MCF 10A (cell line): ENCODE results near the gene IFT27. TPM values are rescaled to one million over a fixed set of nuclear protein-coding genes. Genes with fewer than 3 reads are reported as not detected.

Experiments used
- BruUV-seq: library from RNA; stranded (reverse); fragments of 400-500 nt; replicated peaks from 2 replicates; lab custom pipeline; 2021; lab: Mats Ljungman, UMichigan
- CTCF ChIA-PET: fragments of 300-600 bp; sonication (Branson Sonifier 250); formaldehyde crosslinking; extraction: SDS; loops from one replicate; lab custom pipeline; 2021; ENCODE audit warnings: antibody characterized with exemption, inconsistent platforms; lab: Yijun Ruan, JAX
- POLR2A ChIA-PET: fragments of 300-600, 350-650 bp; sonication (Branson Sonifier 250); formaldehyde crosslinking; extraction: SDS; loops from one replicate; lab custom pipeline; 2020; ENCODE audit warnings: antibody characterized with exemption, inconsistent platforms; lab: Yijun Ruan, JAX
- DNase-seq: peaks from one replicate; pipeline ENCODE4 v3.0.0-alpha.2; 2018; ENCODE audit not compliant: unreplicated experiment
- H3K27ac Mint-ChIP-seq: one replicate; pipeline ENCODE4 v1.8.0; 2022; ENCODE audit warnings: mild to moderate bottlenecking, low read depth, mixed read lengths; ENCODE audit not compliant: unreplicated experiment
- H3K27me3 Mint-ChIP-seq: one replicate; pipeline ENCODE4 v1.8.0; 2022; ENCODE audit warnings: mixed read lengths; ENCODE audit not compliant: insufficient read depth, unreplicated experiment
- H3K36me3 Mint-ChIP-seq: one replicate; pipeline ENCODE4 v1.8.0; 2022; ENCODE audit warnings: mild to moderate bottlenecking, moderate library complexity, mixed read lengths; ENCODE audit not compliant: insufficient read depth, unreplicated experiment
- H3K4me1 Mint-ChIP-seq: one replicate; pipeline ENCODE4 v1.8.0; 2022; ENCODE audit warnings: mixed read lengths; ENCODE audit not compliant: insufficient read depth, unreplicated experiment
- H3K4me3 Mint-ChIP-seq: one replicate; pipeline ENCODE4 v1.8.0; 2022; ENCODE audit warnings: mild to moderate bottlenecking, moderate library complexity, mixed read lengths; ENCODE audit not compliant: unreplicated experiment
- H3K9me3 Mint-ChIP-seq: one replicate; pipeline ENCODE4 v1.8.0; 2022; ENCODE audit warnings: mixed read lengths; ENCODE audit not compliant: unreplicated experiment
- CTCF ChIP-seq: fragments of 200-600 bp; IDR thresholded peaks from one replicate; pipeline ENCODE4 v1.8.0; 2022; ENCODE audit warnings: antibody characterized with exemption, mild to moderate bottlenecking; ENCODE audit not compliant: unreplicated experiment
- intact Hi-C: fragments of 100-400 bp; cut with micrococcal nuclease; formaldehyde crosslinking; loops from 2 replicates; pipeline ENCODE4 v1.14.1; 2022
- total RNA-seq: library from RNA; stranded (reverse); gene quantifications from 2 replicates; pipeline ENCODE4 v1.2.3, GENCODE V29; 2022

The IFT27 gene
- total RNA-seq, 1 experiment from 2014 or later, result 17.6 TPM

DNA sequence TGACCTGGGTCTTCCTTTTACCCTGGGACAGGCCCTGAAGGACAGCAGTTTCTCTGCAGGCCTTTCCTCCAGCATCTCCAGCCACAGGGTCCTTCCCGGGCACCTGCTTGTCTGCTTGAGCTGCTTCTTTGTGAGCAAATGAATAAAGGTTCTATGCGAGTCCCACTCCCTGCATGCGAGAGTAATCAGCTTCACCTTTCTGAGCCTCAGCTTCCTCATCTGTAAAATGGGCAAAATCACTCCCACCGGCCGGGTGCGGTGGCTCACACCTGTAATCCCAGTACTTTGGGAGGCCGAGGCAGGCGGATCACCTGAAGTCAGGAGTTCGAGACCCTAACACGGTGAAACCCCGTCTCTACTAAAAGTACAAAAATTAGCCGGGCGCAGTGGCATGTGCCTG, 31.1 kb downstream of the IFT27 start:
- H3K9me3 Mint-ChIP-seq, result no peaks in the 10 kb centered on the region
- intact Hi-C loops, result no loop called here

GRCh38 chr22:36744413-36744765, 31.5 kb downstream of the IFT27 start:
- H3K4me3 Mint-ChIP-seq, result no peak overlapping the region
- ChIA-PET CTCF (interaction anchor here (0.5 to 5.8 kb wide), 7 partner anchors 9 to 880 kb away, joined by 3 to 46 read pairs (median 3); no protein-coding TSS in a partner anchor), POLR2A (interaction anchor here (0.7 to 1.9 kb wide), 5 partner anchors 9 to 32 kb away, joined by 3 to 10 read pairs (median 4); partner anchors contain the start of gene IFT27)
- no peak for DNase-seq
- intact Hi-C loops, result no loop called here
- BruUV-seq, result no TSS peak
- no peak overlapping the region for H3K27ac Mint-ChIP-seq
- TF ChIP-seq CTCF, result no peak
- peaks cover 5% of the 10 kb centered on the region for H3K4me1 Mint-ChIP-seq
- no peaks in the 10 kb centered on the region for H3K9me3 Mint-ChIP-seq
- H3K36me3 Mint-ChIP-seq, result no peaks in the 10 kb centered on the region
- H3K27me3 Mint-ChIP-seq, result no peaks in the 10 kb centered on the region

More for the DNA sequence above, 31.1 kb downstream of the IFT27 start:
- CTCF ChIA-PET, result interaction anchor here (0.6 to 5.8 kb wide), 7 partner anchors 8 to 879 kb away, joined by 3 to 46 read pairs (median 3); no protein-coding TSS in a partner anchor
- DNase-seq, result no peak
- no peak overlapping the region for H3K27ac Mint-ChIP-seq
- no TSS peak for BruUV-seq
- no peaks in the 10 kb centered on the region for H3K36me3 Mint-ChIP-seq
- peaks cover 5% of the 10 kb centered on the region for H3K4me1 Mint-ChIP-seq
- no peak overlapping the region for H3K4me3 Mint-ChIP-seq
- H3K27me3 Mint-ChIP-seq, result no peaks in the 10 kb centered on the region
- no peak for TF ChIP-seq CTCF
- POLR2A ChIA-PET, result interaction anchor here (0.7 to 1.9 kb wide), 6 partner anchors 8 to 498 kb away, joined by 3 to 10 read pairs (median 4); partner anchors contain the start of gene IFT27

GRCh38 chr22:36743591-36744412, 32.1 kb downstream of the IFT27 start:
- Mint-ChIP-seq H3K4me3 (no peak overlapping the region), H3K36me3 (no peaks in the 10 kb centered on the region), H3K27me3 (no peaks in the 10 kb centered on the region), H3K27ac (no peak overlapping the region), H3K9me3 (no peaks in the 10 kb centered on the region), H3K4me1 (peaks cover 5% of the 10 kb centered on the region)
- ChIA-PET CTCF (interaction anchor here (0.5 to 5.8 kb wide), 7 partner anchors 9 to 468 kb away, joined by 3 to 46 read pairs (median 3); no protein-coding TSS in a partner anchor), POLR2A (interaction anchor here (0.7 to 1.9 kb wide), 4 partner anchors 9 to 20 kb away, joined by 3 to 10 read pairs (median 6); no protein-coding TSS in a partner anchor)
- intact Hi-C loops, result no loop called here
- no TSS peak for BruUV-seq
- no peak for DNase-seq
- no peak for TF ChIP-seq CTCF

- no peak overlapping the region for H3K27ac Mint-ChIP-seq
- H3K4me1 Mint-ChIP-seq, result peaks cover 12% of the 10 kb centered on the region
- no peak for TF ChIP-seq CTCF
- no peaks in the 10 kb centered on the region for H3K36me3 Mint-ChIP-seq
- intact Hi-C loops, result no loop called here
- H3K9me3 Mint-ChIP-seq, result no peaks in the 10 kb centered on the region
- BruUV-seq, result no TSS peak
- POLR2A ChIA-PET, result interaction anchor here (1.0 to 2.4 kb wide), 6 partner anchors 9 to 97 kb away, joined by 3 to 14 read pairs (median 4); partner anchors contain the start of gene IFT27
- DNase-seq, result no peak
- no peak overlapping the region for H3K4me3 Mint-ChIP-seq
- no peaks in the 10 kb centered on the region for H3K27me3 Mint-ChIP-seq
- CTCF ChIA-PET, result interaction anchor here (0.6 to 5.8 kb wide), 4 partner anchors 14 to 457 kb away, joined by 3 to 46 read pairs (median 4); no protein-coding TSS in a partner anchor
Measured at GRCh38 chr22:36743011-36743410, 32.9 kb downstream of the IFT27 start.
